T-helper 1 cell (primary cell): Measurements from ENCODE around the gene COL13A1.

Experiments used
- DNase-seq, 5 donors: peaks; one replicate each; pipeline ENCODE4 v3.0.0-alpha.2; 2012 to 2020

Gene COL13A1

GRCh38 chr10:69869291-69869961 lies 67.7 kb downstream of the COL13A1 start:
- no peak for DNase-seq

GRCh38 chr10:69870591-69870990 lies 68.9 kb downstream of the COL13A1 start:
- DNase-seq: no peak

DNA sequence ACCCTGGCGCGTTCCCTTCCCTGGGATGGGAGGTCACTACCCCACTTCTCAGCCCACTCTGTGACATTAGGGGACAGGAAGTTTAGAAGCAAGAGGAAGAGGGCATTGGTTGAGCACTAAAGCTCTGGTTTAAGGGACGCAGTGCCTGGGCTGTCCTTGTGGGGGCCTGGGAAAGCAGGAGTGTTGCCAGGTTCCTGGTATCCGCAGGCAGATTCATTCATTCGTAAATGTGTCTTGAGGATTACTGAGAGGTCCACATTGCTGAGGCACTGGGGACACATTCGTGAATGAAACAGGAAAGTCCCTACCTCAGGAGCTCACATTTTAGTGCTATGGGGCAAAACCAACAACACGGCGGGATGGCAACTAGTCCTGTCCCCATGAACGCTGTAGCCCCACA lies 69.4 kb downstream of the COL13A1 start:
- DNase-seq: no peak

GRCh38 chr10:69872323-69872722 lies 70.6 kb downstream of the COL13A1 start:
- no peak for DNase-seq

- no peak for DNase-seq
Observed at GRCh38 chr10:69873135-69873639, 71.5 kb downstream of the COL13A1 start.

DNA sequence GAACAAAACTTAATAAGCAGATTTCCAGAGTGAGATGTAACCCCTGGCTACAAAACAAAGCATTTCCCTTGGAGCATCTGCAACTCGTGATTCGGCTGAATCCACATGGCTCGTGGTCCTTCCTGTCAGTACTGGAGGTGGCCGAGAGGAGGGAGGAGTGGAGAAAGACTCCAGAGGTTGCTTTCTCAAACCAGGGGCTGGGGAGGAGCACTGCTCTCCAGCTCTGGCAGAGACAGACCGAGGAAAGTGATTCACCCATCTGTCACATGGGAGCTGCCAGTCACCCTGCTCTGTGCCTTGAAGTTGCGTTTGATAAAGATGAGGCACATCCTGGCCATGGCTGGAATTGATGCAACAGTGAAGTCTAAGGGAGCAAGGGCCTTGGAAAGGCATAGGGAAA lies 72.7 kb downstream of the COL13A1 start:
- DNase-seq: no peak

- no peak for DNase-seq
Observed at GRCh38 chr10:69875856-69876255, 74.2 kb downstream of the COL13A1 start.

GRCh38 chr10:69876286-69876685 lies 74.6 kb downstream of the COL13A1 start:
- DNase-seq: no peak

- no peak for DNase-seq
Observed at GRCh38 chr10:69876931-69877330, 75.2 kb downstream of the COL13A1 start.

- no peak for DNase-seq
Observed at GRCh38 chr10:69878038-69878437, 76.3 kb downstream of the COL13A1 start.

GRCh38 chr10:69878951-69879350 lies 77.2 kb downstream of the COL13A1 start:
- DNase-seq: no peak

DNA sequence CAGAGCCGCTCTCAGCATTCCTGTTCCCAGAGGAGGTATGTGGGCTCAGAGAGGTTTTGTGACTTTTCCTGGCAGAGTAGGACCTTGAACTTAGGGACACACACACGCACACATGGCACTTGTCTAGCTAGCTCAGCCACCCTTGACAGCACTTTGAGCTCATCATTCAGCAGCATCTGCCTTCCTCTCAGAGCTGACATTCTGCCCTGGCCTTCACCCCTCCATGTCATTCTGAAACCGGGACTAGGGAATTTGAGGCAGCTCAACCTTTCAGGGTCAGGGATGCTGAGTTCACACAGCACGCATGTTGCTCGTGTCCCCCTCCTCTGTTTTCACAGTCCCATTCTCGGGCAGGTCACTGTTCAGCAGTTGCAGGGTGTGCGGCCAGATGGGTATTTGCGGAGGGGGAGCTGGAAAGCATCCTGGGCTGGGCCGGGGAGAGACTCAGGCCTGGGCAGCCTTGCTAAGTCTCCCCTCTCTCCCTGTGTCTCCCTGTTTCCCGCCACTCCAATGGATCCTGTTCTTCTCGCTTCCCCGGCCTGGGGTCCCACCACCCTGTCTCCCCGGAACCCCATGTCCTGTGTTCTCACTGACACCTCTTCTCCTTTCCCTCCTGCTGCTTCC lies 78.0 kb downstream of the COL13A1 start:
- no peak for DNase-seq

DNA sequence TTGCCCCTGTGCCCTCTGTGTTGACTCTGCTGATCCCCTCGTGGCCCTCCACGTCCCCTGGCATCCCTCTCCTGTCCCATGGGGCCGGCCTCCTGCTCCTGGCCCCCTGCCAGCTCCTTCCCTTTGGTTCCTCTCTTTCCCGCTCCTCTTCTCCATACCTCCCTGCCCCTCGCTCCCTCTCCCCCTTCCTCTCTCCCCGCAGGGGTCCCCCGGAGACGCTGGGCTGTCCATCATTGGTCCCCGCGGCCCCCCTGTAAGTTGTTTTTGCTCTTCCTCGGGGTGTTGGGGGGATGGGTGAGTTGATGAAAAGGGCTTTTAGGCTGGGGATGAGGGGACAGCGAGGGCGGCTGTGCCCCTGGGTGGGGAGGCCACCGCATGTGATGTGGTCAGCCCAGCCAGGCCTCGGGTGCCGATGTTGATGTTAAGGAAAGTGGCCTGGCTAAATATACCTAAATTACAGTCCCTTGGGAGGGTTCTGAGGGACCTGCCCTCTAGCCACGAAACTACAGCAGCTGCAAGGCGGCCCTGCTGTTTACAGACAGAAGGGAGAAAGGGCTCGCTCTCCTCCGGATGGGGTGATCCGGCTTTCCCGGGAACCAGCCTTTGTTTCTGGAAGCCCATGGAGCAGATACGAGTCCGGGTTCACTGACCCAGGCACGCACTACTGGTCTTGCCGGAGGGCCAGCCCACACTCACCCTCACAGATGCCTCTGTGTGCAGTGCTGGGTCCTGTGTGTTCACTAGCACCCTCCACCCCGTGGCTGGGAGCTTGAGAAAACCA lies 78.8 kb downstream of the COL13A1 start:
- no peak for DNase-seq

- DNase-seq: no peak
Observed at GRCh38 chr10:69881202-69881601, 79.5 kb downstream of the COL13A1 start.

- DNase-seq: no peak
Observed at GRCh38 chr10:69883310-69884023, 81.8 kb downstream of the COL13A1 start.

- no peak for DNase-seq
Observed at GRCh38 chr10:69884024-69884367, 82.3 kb downstream of the COL13A1 start.

GRCh38 chr10:69884686-69885085 lies 83.0 kb downstream of the COL13A1 start:
- DNase-seq: no peak

GRCh38 chr10:69885379-69886013 lies 83.8 kb downstream of the COL13A1 start:
- no peak for DNase-seq

- no peak for DNase-seq
Observed at GRCh38 chr10:69888882-69889584, 87.3 kb downstream of the COL13A1 start.

DNA sequence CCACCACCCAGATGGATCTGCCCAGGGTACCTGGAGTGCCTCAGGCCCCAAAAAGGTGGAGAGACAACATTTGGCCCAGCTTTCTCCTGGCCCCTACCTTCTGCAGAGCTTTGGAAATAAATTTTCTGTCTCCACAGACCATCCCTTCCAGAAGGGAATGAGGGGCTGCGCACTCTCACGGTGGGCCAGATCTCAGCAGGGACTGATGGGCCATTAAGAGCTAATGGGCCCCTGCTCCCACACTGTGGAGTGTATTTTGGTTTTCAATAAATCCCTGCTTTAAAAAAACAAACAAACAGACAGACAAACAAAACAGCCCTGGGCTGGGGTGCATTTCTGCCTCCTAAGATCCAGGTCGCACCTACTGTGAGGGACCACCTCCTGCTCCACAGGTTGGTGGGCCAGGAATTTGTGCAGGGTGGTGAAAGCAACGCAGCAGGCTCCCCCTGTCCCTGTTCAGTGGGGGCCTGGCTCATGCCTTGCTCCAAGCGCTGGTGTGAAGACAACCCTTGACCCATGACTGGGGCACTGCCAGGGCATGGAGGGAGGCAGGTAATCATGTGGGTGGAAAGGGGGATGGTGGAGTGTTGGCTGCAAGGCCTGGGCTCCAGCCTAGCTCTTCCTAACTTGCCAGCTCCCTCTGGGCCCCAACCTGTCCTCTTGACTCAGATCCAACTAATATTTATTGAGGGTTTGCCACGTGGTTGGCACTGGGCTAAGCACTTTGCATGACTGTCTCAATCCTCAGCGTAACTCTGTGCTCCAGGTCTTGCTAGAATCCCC lies 88.5 kb downstream of the COL13A1 start:
- no peak for DNase-seq

DNA sequence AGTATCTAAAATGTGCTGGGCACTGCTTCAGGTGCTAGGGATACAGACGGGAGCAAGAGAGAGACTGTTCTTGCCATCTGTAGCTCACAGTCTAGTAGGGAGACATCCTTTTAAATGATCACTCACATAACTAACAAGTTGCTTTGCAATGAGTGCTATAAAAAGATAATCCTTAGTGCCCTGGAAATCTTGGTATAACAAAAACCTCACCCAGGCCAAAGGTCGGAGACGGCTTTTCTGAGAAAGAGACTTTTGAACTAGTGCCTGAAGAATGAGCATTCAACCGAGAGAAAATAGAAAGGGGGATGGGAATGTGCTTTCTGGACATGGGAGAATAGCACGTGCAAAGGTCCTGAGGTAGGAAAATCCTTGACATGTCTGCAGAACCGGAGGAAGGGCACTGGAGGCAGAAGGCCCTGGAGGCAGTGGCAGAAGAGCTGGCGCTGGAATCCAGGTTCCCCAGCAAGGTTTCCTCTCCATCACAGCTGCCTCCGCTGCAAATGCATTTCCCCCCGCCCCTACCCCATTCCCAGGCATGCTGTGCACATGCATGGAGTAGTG lies 89.4 kb downstream of the COL13A1 start:
- DNase-seq: no peak
